A673 (cell line): ENCODE results near the gene ACTN4. TPM values are rescaled to one million over a fixed set of nuclear protein-coding genes. Genes with fewer than 3 reads are reported as not detected.

ENCODE experiments used
- BruUV-seq: library from RNA; stranded (reverse); fragments of 400-500 nt; replicated peaks from 2 replicates; lab custom pipeline; 2021; lab: Mats Ljungman, UMichigan
- CTCF ChIA-PET: fragments of 300-600 bp; sonication (Branson Sonifier 250); formaldehyde crosslinking; loops from one replicate; lab custom pipeline; 2022; ENCODE audit warnings: antibody characterized with exemption; lab: Charles Lee
- POLR2A ChIA-PET: fragments of 300-600 bp; sonication (Branson Sonifier 250); formaldehyde crosslinking; loops from one replicate; lab custom pipeline; 2022; ENCODE audit warnings: antibody characterized with exemption; ENCODE audit not compliant: low non-redundant PET; lab: Charles Lee
- DNase-seq: peaks from one replicate; pipeline ENCODE4 v3.0.0-alpha.2; 2015; ENCODE audit warnings: low spot score
- H3K27ac ChIP-seq: fragments of 200-600 bp; sonication (generic); 2 replicates; pipeline ENCODE4 v1.5.1; 2016; ENCODE audit warnings: mixed run types, low read depth, mild to moderate bottlenecking, mixed read lengths, antibody characterized with exemption, low read length; ENCODE audit not compliant: poor library complexity, severe bottlenecking
- H3K27me3 ChIP-seq: fragments of 200-600 bp; sonication (generic); replicated peaks from 2 replicates; pipeline ENCODE4 v1.6.1; 2017; ENCODE audit warnings: mixed run types, low read depth, mild to moderate bottlenecking, mixed read lengths, antibody characterized with exemption, low read length; ENCODE audit not compliant: insufficient read depth, poor library complexity
- H3K36me3 ChIP-seq: fragments of 200-600 bp; sonication (generic); 2 replicates; pipeline ENCODE4 v1.6.1; 2016; ENCODE audit warnings: mixed run types, mild to moderate bottlenecking, mixed read lengths, antibody characterized with exemption, low read length; ENCODE audit not compliant: insufficient read depth, poor library complexity, severe bottlenecking
- H3K4me1 ChIP-seq: fragments of 200-600 bp; sonication (generic); 2 replicates; pipeline ENCODE4 v1.6.1; 2017; ENCODE audit warnings: mixed run types, mild to moderate bottlenecking, mixed read lengths, antibody characterized with exemption, low read length; ENCODE audit not compliant: insufficient read depth, poor library complexity, severe bottlenecking
- H3K4me3 ChIP-seq: fragments of 200-600 bp; sonication (generic); 2 replicates; pipeline ENCODE4 v1.5.1; 2016; ENCODE audit warnings: low read depth, mixed run types, mild to moderate bottlenecking, mixed read lengths, low read length; ENCODE audit not compliant: poor library complexity, severe bottlenecking
- H3K9me3 ChIP-seq: fragments of 200-600 bp; sonication (generic); 2 replicates; pipeline ENCODE4 v1.6.1; 2016; ENCODE audit warnings: mixed run types, low read depth, mild to moderate bottlenecking, mixed read lengths, antibody characterized with exemption, low read length; ENCODE audit not compliant: poor library complexity, severe bottlenecking
- CTCF ChIP-seq: fragments of 300-800, 200-600 bp; sonication (generic); conservative IDR thresholded peaks from 2 replicates; pipeline ENCODE4 v1.5.1; 2017; ENCODE audit warnings: low read depth, mild to moderate bottlenecking, antibody characterized with exemption, low read length, moderate library complexity, mixed read lengths
- EZH2 ChIP-seq: fragments of 200-600 bp; sonication (generic); IDR thresholded peaks from 2 replicates; pipeline ENCODE4 v1.6.1; 2017; ENCODE audit warnings: borderline replicate concordance, low read depth, mild to moderate bottlenecking, mixed read lengths, antibody characterized with exemption, low read length; ENCODE audit not compliant: poor library complexity, severe bottlenecking
- intact Hi-C: fragments of 100-400 bp; cut with micrococcal nuclease; formaldehyde crosslinking; loops from one replicate; pipeline ENCODE4 v1.10.0; 2022; ENCODE audit not compliant: unreplicated experiment
- total RNA-seq: library from RNA; stranded (reverse); gene quantifications from 2 replicates; pipeline ENCODE4 v1.2.3, GENCODE V29; 2021

Gene ACTN4
- total RNA-seq, 1 experiment from 2014 or later, result 397 TPM

GRCh38 chr19:38642176-38642575 is 5.3 kb upstream of the ACTN4 start:
- Histone ChIP-seq H3K36me3 (no peaks in the 10 kb centered on the region), H3K9me3 (no peaks in the 10 kb centered on the region), H3K4me1 (no peaks in the 10 kb centered on the region), H3K4me3 (no peak overlapping the region), H3K27me3 (no peaks in the 10 kb centered on the region), H3K27ac (no peak overlapping the region)
- DNase-seq, result no peak
- ChIA-PET POLR2A (no interaction called here), CTCF (no interaction called here)
- intact Hi-C loops, result no loop called here
- BruUV-seq, result no TSS peak
- TF ChIP-seq CTCF, result no peak
- TF ChIP-seq EZH2, result no peak

GRCh38 chr19:38644719-38645118 is 2.7 kb upstream of the ACTN4 start:
- H3K27me3 ChIP-seq, result no peaks in the 10 kb centered on the region
- no peak overlapping the region for H3K4me3 ChIP-seq
- H3K36me3 ChIP-seq, result no peaks in the 10 kb centered on the region
- no peaks in the 10 kb centered on the region for H3K9me3 ChIP-seq
- no peak overlapping the region for H3K27ac ChIP-seq
- ChIA-PET POLR2A (no interaction called here), CTCF (interaction anchor here (0.7 kb wide), 1 partner anchor 10 kb away, joined by 6 read pairs; no protein-coding TSS in a partner anchor)
- DNase-seq, result no peak
- no TSS peak for BruUV-seq
- H3K4me1 ChIP-seq, result peaks cover 4% of the 10 kb centered on the region
- no peak for TF ChIP-seq EZH2
- no peak for TF ChIP-seq CTCF
- intact Hi-C loops, result no loop called here

- peak overlapping the region; percentile 100 for H3K4me3 ChIP-seq
- H3K4me1 ChIP-seq, result peaks cover 33% of the 10 kb centered on the region
- H3K9me3 ChIP-seq, result no peaks in the 10 kb centered on the region
- TF ChIP-seq EZH2, result no peak
- TF ChIP-seq CTCF, result no peak
- DNase-seq, result no peak
- ChIA-PET CTCF (interaction anchor here (0.8 to 1.2 kb wide), 2 partner anchors 14 to 245 kb away, joined by 3 to 14 read pairs; partner anchors contain the start of gene FAM98C), POLR2A (no interaction called here)
- intact Hi-C loops, result no loop called here
- H3K27ac ChIP-seq, result peak overlapping the region; percentile 93
- H3K27me3 ChIP-seq, result no peaks in the 10 kb centered on the region
- BruUV-seq, result no TSS peak
- H3K36me3 ChIP-seq, result no peaks in the 10 kb centered on the region
These were observed 718 bp downstream of the ACTN4 start for GRCh38 chr19:38647966-38648768.
